COR-L47 (cell line): ENCODE results near the gene TBRG4.

Experiments used
- DNase-seq: peaks from one replicate; lab custom pipeline; 2025; lab: John Stamatoyannopoulos, UW

The TBRG4 gene

DNA sequence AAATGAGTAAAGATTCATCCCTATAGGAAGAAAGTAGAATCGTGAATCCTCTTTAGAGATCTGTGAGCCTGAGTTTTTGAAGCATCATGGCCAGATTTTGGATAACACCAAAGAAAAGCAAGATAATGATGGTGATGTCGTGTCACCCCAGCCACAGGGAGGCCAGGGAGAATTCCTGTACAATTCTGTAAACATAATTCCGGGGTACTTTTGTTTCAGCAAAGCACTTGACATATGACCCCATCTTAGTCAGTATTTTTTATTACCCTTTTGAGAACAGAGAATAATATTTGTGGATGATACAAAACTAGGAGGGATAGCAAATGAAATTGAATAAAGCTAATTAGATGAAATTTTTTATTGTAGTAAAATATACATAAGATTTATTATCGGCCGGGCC lies 56.5 kb downstream of the TBRG4 start:
- DNase-seq = no peak

DNA sequence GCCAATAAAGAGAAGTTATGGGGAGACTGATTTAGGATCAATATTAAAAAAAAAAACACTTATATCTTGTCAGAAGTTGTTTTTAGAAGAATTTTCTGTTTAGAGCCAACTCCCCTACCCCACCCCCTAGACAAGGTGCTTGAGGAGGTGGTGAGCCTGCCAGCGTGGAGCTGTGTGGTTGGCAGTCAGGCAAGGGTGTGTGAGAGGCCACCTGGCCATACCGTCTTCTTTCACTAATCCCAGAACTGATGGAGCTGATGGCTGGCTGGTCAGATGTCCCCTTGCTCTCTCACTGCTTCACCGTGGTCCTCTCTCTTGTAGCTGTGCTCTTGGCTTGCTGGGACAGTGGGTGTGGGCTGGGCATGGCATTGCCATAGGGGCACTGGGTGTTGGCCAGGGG lies 57.1 kb downstream of the TBRG4 start:
- no peak for DNase-seq

DNA sequence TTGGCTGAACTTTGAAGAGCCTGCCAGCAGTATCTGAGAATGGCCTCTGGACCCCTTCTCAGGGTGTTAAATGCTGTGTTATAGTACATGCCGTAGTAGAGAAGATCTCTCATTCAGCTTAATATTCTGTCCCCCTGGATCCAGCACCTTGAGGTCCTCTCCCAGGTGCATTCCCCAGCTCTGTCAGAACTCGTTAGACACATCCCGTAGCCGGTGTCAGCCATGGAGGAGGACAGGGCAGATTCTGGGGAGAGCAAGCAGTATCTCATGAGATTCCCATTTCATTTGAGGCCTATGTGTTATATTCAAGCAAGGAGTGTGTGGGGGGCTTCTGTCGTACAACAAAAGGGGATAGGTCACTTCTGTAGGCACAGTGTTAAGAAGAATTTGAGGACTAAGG lies 57.6 kb downstream of the TBRG4 start:
- DNase-seq = no peak

DNA sequence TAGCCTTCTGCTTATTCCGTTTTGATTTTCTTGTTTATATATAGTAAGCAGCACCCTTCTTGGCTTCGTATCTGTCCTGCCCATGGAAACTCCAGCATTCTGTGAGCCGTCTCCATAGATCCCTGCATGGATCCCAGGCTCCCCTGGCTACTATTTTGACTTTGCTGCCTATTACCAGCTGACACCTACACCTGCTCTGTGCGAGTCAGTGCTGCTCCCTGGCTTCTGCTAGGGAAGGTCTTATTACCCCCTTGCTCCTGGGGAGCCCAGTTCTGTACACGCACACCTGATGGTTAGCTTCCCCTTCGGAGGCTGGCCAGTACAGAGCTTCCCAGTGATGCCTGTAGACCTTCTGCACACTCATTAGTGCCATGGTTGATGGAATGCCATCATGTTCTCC lies 58.1 kb downstream of the TBRG4 start:
- DNase-seq = no peak

DNA sequence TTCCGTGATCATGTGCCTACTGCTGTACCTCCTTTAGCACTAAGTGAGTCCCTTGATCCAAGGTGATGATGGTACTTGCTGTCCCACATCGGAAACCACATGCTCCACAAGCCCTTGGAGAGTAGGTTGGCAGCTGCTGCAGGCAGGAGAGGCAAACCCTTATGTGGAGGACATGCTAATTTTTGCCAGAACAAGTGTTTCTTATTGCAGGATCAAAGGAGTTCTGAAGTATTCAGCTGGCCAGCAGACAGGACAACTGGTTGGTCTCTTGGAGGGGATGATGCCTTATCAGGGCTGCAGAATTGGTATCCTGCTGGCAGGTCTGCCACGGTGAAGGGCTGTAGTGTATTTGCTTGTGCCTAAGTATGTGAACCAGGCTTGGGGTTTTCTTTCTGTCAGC lies 59.5 kb downstream of the TBRG4 start:
- no peak for DNase-seq

DNA sequence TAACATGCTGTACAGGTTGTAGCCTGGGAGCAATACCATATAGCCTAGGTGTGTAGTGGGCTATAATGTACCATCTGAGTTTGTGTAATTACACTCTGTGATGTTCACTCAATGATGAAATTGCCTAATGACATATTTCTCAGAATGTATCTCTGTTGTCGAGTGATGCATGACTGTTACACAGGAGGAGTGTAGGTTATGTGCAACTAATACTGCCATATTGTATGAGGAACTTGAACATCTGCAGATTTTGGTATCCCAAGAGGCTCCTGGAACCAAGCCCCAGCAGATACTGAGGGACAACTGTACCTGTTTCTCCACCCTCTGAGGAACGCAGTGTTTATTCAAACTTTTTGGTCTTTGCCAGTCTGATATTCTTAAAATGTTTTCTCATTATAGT lies 61.3 kb downstream of the TBRG4 start:
- DNase-seq = no peak
